Stimulated activated naive CD8-positive, alpha-beta T cell treated with anti-CD3 and anti-CD28 coated beads, Interleukin-15, amount 100 ng/mL, for 72 hours (primary cell): ENCODE data around the gene AGAP3.

Experiments used
- ATAC-seq: fragments of 150-1000 bp; cut with Tn5 transposase; 2 replicates; pipeline ENCODE4 v1.10.0; 2021; ENCODE audit warnings: mild to moderate bottlenecking, moderate library complexity
- DNase-seq, 2 donors: peaks; one replicate each; pipeline ENCODE4 v3.0.0; 2021 to 2022
- H3K27ac Mint-ChIP-seq, 2 donors: one replicate each; pipeline ENCODE4 v1.8.0; 2022; ENCODE audit warnings: mild to moderate bottlenecking in 2 of 2, mixed read lengths in 2 of 2, moderate library complexity in 2 of 2
- H3K27me3 Mint-ChIP-seq: one replicate; pipeline ENCODE4 v1.8.0; 2022; ENCODE audit warnings: mixed read lengths
- H3K4me1 Mint-ChIP-seq: one replicate; pipeline ENCODE4 v1.8.0; 2022; ENCODE audit warnings: mild to moderate bottlenecking, mixed read lengths
- H3K4me3 Mint-ChIP-seq, 2 donors: one replicate each; pipeline ENCODE4 v1.8.0; 2022; ENCODE audit warnings: mild to moderate bottlenecking in 2 of 2, mixed read lengths in 2 of 2, moderate library complexity in 1 of 2
- H3K9me3 Mint-ChIP-seq, 2 donors: one replicate each; pipeline ENCODE4 v1.8.0; 2022; ENCODE audit warnings: mixed read lengths in 2 of 2

The AGAP3 gene

DNA sequence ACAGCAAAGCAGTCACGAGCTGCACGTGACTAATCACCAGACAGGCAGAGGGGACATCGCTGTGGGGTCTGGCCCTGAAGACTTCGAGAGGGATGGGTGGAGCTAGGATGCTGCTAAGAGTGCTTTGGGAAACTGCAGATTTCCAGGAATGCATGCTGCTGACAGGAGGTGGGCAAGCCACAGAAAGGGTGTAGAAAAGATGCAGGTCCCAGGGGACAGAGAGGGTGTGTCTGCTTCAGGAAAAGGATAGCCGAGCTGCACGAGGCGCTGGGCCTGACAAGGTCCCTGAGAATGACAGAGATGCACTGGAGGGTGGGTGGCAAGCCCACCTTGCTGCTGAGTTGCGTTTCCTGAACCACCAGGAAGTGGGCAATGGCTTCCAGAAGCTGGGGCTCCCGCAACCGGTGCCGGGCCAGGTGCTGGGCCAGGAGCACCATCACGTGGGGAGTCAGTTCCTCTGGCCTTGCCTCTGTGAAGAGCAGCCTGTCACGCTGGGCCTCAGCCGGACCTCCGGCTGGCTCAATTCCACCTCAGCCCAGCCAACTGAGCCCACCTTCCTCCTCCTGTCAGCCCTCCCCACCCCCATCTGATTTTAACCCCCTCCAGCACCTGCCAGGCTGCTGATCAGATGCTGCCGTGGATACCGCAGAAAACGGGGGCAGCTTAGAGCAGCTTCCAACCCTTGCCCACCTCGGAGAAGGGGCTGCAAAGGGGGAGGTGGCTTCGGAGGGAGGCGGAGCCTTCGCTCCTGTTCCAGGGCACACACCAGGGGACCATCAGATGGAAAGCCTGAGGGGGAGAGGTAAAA, 7.8 kb upstream of the AGAP3 start:
- DNase-seq = no peak
- peaks cover 59% of the 10 kb centered on the region for H3K4me1 Mint-ChIP-seq

DNA sequence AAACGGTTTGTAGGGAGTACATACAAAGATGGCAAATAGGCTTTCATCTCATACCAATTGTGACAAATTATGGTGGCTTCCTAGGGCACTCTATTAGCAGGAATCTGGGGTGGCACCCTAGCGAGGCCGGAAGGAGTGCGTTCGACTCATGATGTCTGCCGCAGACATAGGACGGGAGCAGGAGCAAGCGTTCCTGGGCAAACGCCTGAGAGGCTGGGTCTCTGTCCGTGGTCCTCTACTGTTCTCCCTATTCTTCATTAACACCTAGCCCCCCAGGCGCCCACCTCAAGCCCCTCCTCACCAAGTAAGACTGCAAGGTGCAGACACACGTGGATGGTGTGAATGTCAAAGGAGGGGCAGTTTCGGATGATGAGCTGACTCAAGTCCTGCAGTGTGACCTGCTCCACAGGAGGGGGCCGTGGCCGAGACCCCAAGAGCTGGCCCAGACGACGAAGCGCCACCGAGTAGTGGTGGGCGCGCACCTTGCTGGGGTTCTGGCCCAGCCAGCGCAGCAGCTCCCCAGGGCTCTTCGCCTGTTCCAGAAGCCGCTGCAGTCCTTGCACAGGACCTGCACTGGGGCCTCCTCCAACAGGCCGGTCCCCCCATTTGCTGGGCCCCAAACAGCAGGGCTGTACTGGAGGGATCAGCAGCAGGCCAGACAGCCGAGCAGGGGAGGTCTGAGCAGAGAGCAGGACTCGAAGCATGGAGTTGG, 6.9 kb upstream of the AGAP3 start:
- peak overlapping the region; percentile 22 to 67 for H3K27ac Mint-ChIP-seq
- peak overlapping the region; percentile 85 to 92 for H3K4me3 Mint-ChIP-seq
- no peak for DNase-seq
- H3K27me3 Mint-ChIP-seq = peaks cover under 1% of the 10 kb centered on the region
- ATAC-seq = no peak
- no peaks in the 10 kb centered on the region for H3K9me3 Mint-ChIP-seq
- H3K4me1 Mint-ChIP-seq = peaks cover 62% of the 10 kb centered on the region

More for the DNA sequence above, 7.8 kb upstream of the AGAP3 start:
- no peak for ATAC-seq
- Mint-ChIP-seq H3K27me3 (no peaks in the 10 kb centered on the region), H3K9me3 (no peaks in the 10 kb centered on the region), H3K27ac (peak overlapping the region; percentile 22 to 29), H3K4me3 (peak overlapping the region; percentile 41 to 92)

DNA sequence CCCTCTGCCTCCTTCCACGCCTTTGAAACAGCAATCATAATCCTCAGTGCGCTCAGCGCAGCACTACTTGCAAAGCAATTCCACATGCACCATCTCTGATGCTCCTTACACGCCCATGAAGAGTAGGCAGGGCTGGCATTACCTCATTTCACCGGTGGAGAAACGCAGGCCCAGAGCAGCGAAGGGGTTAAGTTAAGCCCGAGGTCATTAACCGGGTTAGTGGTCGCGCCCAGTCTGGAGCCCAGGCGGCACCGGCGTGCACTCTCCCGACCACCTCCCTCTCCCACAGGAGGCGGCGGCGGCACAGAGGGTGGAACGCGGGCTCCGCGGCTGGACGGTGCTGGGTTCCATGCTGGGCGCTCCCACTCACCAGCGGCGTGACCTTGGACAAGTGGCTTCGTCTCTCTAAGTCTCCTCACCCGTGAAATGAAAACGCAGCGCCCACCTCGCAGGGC, 6.2 kb upstream of the AGAP3 start:
- H3K27ac Mint-ChIP-seq = peak overlapping the region; percentile 95 to 97

DNA sequence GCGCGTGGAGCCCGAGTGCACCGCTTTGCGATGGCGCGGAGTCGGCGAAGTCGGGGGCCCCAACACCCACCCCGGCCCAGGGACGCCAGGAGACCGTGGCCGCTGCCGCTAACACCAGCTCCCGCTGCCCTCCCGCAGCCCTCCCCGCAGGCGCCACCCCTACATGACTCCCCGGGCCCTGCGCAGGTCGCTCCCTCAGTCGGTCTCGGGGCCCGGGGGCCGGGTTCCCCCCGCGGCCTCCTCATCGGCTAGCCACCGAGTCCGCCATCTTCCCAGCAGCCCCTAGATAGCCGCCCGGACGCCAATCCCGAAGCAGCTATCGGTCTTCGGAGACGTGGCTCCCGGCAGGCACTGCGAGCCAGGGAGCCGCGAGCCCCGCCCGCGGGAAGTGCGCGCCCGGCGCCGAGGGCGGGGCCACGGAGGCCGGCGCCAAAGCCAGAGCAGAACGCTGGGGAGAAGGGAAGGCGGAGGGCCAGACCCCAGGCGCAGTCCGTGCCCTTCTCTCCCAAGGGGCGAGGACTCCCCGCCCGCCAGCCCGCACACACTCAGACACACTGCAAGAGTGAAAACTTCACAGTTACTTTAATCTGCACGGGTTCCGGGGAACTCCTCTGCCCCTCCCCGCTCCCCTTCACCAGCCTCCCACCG, 5.6 kb upstream of the AGAP3 start, which contains the start of gene FASTK:
Gene FASTK (minus strand): TSS at position 288 of the 648 bp plus-strand sequence. CDS start 43 bp downstream, at position 245.
- Mint-ChIP-seq H3K4me3 (peak within 1 kb of the TSS; percentile 96 to 99), H3K27me3 (peaks cover 13% of the 10 kb centered on the region), H3K27ac (peak within 1 kb of the TSS; percentile 95 to 97), H3K9me3 (no peaks in the 10 kb centered on the region), H3K4me1 (peaks cover 65% of the 10 kb centered on the region)
- peak; percentile 85 for ATAC-seq
- DNase-seq = peak; percentile 86 to 89

More for the DNA sequence above, 6.2 kb upstream of the AGAP3 start:
- peak; percentile 3 for ATAC-seq
- Mint-ChIP-seq H3K4me1 (peaks cover 60% of the 10 kb centered on the region), H3K4me3 (peak overlapping the region; percentile 85 to 92), H3K27me3 (peaks cover 8% of the 10 kb centered on the region), H3K9me3 (no peaks in the 10 kb centered on the region)
- no peak for DNase-seq

DNA sequence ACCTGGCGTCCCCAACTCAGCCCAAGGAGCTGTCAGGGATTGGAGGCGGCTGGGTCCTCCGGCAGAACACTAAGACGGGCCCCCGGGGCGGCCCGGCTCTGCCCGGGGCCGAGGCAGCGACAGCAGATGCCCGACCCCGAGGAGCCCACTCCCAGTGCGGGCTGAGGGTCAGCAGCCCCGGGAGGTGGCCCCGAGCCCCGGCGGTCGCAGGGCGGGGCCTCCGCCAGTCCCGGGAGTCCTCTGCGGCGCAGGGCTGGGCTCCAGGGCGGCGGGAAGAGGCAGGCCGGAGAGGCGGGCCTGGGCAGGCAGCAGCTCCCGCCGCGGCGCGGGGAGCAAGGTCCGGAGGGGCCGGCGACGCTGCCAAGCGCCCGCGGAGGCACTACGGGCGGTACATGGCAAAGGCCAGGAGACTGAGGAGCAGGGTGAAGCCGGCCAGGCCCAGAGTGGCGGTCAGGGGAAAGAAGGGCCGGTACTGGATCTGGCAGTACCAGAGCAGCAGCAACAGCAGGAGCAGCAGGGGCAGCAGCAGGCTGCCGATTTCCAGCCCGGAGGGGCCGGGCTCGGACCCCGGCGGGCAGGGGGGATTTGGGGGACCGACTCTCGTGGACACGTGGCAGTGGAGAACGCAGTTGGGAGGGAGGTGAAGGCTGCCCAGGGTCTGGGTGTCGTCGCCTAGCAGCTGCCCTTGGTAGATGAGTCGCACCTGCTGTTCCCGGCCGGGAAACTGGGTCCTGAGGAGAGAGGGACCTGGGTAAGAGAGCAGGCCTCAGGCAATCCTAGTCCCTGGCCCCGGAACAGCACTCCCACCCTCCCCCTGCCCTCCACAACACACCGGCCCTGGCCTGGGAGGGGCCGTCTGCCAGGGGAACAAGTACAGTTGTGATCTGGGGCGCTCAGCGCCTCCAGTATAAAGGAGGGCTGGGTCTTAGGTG, 4.8 kb upstream of the AGAP3 start:
- no peak for ATAC-seq
- H3K9me3 Mint-ChIP-seq = no peaks in the 10 kb centered on the region
- DNase-seq = no peak
- peaks cover 64% of the 10 kb centered on the region for H3K4me1 Mint-ChIP-seq
- H3K4me3 Mint-ChIP-seq = peak overlapping the region; percentile 96 to 99
- H3K27me3 Mint-ChIP-seq = peaks cover 18% of the 10 kb centered on the region
- H3K27ac Mint-ChIP-seq = peak overlapping the region; percentile 31 to 69

DNA sequence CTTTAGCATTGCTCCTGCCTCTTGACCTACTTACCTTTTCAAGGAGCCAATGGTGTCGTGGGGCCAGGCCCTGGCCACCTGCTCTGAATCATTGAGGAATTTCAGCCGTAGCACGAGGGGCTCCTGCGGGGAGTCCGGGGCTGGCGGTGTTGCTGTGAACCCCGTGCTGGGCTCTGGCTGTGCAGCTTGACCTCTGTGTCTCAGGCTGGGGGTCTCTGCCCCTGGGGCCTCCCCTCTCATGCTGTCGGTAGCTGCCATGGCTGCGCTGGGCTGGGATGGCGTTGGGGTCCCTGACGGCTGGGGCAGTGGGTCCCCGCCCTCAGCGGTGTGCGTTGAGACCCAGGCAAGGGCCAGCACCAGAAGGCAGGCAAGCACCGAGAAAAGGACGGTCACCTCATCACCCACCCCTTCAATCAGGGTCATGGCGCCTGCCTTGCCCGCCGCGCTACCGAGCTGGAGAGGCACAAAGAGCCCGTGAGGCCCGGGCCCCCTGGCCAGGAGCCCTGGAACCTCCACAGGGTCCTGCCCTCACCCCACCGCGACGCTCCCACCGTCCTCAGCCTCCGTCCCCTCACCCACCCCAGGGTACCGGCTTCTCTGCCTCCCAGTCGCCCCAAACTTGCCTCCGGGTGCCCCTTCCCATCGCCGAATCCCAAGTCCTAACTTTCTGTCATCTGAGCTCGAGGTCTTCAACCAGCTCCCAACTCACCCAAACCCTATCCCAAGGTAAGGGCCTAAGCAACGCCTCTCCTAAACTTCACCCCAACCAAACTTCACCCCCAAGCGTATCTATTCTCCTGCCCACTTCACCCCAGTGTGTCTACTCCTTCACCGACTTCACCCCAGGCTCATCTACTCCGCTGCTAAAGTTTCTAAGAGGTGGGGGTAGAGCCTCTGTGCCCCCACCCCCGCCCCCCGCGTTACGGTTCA, 3.9 kb upstream of the AGAP3 start:
- no peaks in the 10 kb centered on the region for H3K9me3 Mint-ChIP-seq
- DNase-seq = no peak
- H3K27me3 Mint-ChIP-seq = peaks cover 18% of the 10 kb centered on the region
- ATAC-seq = no peak
- H3K4me3 Mint-ChIP-seq = peak overlapping the region; percentile 96 to 99
- peaks cover 64% of the 10 kb centered on the region for H3K4me1 Mint-ChIP-seq
- peak overlapping the region; percentile 69 to 97 for H3K27ac Mint-ChIP-seq

DNA sequence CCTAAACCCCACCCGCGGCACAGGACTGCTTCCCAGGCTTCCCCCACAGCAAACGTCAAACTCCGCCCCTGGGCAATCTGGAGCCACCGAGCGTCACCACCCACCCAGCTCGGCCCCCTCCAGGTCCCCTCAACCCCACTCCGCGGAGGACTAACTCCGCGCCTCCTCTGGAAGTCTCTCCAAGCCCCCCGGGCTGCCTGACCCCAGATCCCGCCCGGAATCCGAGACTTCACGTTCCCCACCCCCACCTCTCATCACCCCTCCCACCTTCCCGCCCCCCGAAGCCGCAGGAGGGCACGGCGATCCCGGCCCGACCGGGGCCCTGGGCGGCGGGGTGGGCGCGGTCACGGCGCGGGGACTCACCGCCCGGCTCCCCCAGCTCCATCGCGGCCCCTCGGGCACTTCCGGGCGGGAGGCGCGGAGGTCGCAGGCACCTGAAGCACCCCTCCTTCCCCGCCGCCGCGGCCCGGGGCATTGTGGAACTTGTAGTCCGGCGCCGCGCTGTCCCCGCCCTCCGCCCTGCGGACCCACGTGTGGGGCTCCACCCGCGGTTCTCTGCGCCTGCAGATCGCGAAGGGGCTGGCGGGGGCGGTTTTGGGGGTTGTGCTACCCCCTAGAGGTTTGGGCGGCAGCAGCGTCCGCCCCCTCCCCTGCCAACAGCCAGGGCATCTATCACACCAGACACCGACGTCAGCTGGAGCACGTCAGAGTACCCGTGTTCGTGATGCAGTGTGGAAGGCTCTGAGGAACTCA, 3.0 kb upstream of the AGAP3 start, which contains the start of gene TMUB1:
Gene TMUB1 (minus strand): TSS at position 423 of the 753 bp plus-strand sequence. CDS start 930 bp downstream, outside the sequence.
- peak; percentile 66 for ATAC-seq
- H3K4me3 Mint-ChIP-seq = peak within 1 kb of the TSS; percentile 96 to 99
- peak; percentile 77 to 82 for DNase-seq
- H3K4me1 Mint-ChIP-seq = peaks cover 65% of the 10 kb centered on the region
- no peaks in the 10 kb centered on the region for H3K9me3 Mint-ChIP-seq
- H3K27ac Mint-ChIP-seq = peak within 1 kb of the TSS; percentile 3 to 97
- peaks cover 18% of the 10 kb centered on the region for H3K27me3 Mint-ChIP-seq

DNA sequence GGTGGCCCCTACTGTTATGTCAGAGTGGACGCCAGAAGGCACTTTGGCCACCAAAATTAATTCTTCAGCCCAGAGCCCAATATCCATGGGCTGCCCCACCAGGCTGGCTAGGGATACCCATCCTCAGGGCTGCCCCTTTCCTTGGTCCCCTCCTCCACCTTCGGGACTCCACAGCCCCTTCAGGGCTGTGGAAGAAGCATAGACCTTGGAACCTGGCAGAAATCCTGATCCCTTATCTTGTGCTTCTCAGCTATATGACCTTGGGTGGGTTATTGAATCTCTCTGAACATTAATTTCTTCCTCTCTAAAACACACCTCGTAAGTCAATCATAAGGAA, 2.5 kb upstream of the AGAP3 start:
- no peaks in the 10 kb centered on the region for H3K9me3 Mint-ChIP-seq
- ATAC-seq (no peak), DNase-seq (no peak)
- peaks cover 65% of the 10 kb centered on the region for H3K4me1 Mint-ChIP-seq
- H3K27ac Mint-ChIP-seq = no peak overlapping the region
- H3K27me3 Mint-ChIP-seq = peaks cover 20% of the 10 kb centered on the region
- H3K4me3 Mint-ChIP-seq = peak overlapping the region; percentile 96 to 99

DNA sequence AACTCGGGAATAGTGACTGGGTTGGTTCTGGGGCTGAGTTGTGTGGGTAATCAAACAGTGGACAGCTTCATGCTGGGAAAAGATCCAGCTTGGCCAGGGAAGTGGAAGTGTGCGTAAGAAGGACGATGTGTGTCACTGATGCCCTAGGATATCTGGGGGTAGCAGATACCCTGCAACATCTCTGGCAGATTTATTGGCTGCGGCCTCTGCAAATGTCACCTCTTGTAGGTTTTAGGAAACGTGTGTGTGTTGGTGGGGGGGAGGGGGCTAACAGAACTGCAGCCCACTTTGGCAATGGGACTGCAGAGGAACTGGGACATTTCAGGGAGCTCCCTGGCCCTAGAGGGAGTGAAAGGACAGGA, 965 bp upstream of the AGAP3 start:
- H3K9me3 Mint-ChIP-seq = no peaks in the 10 kb centered on the region
- DNase-seq = no peak
- H3K4me3 Mint-ChIP-seq = peak overlapping the region; percentile 84 to 91
- peaks cover 34% of the 10 kb centered on the region for H3K27me3 Mint-ChIP-seq
- H3K4me1 Mint-ChIP-seq = peaks cover 63% of the 10 kb centered on the region
- no peak for ATAC-seq
- peak overlapping the region in 1 of 2 donors; percentile 8 for H3K27ac Mint-ChIP-seq

DNA sequence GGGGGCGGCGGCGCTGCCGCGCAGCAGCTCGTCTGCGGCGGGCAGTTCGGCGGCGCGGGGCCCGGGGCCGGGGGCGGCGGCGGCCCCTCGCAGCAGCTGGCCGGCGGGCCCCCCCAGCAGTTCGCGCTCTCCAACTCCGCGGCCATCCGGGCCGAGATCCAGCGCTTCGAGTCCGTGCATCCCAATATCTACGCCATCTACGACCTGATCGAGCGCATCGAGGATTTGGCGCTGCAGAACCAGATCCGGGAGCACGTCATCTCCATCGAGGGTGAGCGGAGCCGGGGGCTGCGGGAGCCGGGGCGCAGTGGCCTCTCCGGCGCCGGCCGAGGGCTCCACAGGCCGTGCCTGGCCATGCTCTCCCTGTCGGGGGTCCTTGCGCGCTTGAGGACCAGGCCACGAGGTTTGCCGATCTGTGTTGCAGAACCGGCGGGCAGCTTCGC, 548 bp downstream of the AGAP3 start:
- peak in 1 of 2 donors; percentile 35 for DNase-seq

DNA sequence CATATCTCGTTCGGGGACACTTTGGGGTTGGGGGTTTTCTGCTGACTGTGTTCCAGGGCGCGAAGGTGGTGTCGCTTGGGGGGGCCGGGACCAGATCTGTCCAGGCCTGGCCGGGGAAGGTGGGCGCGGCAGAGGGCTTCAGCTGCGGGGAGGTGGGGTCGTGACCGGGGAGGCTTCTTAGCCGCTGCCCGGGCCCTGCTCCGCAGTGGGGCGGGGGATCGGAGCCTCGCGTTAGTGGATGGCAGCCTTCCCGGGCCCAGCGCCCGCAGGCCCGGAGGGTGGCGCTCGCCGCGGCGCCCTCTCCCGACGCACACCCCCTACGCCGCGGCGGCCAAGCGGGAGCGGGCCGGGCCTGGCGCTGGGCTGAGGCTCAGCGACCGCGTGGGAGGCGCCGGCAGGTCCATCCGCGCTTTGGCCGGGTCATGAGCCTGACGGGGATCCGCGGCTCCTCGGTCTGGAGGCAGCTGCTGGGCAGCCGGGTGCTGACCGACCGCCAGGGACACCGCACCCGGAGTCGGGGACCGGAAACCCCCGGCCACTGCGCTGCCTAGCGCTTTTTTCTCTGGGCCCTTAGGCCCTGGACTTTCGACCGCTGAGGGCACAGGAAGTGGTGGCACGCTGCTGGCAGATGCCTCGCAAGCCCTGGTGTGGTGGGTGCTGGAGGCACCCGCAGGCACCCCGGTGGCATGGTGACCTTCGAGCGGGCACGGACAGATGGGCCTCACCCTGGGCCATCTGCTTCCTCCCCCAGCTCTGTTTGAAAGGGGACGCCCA, 1.2 kb downstream of the AGAP3 start:
- DNase-seq = peak; percentile 37 to 58

More for the DNA sequence above, 548 bp downstream of the AGAP3 start:
- peak overlapping the region; percentile 48 to 83 for H3K27ac Mint-ChIP-seq
- H3K27me3 Mint-ChIP-seq = peaks cover 34% of the 10 kb centered on the region
- ATAC-seq = peak; percentile 22
- H3K4me3 Mint-ChIP-seq = peak overlapping the region; percentile 63 to 90
- H3K9me3 Mint-ChIP-seq = no peaks in the 10 kb centered on the region
- peaks cover 58% of the 10 kb centered on the region for H3K4me1 Mint-ChIP-seq

DNA sequence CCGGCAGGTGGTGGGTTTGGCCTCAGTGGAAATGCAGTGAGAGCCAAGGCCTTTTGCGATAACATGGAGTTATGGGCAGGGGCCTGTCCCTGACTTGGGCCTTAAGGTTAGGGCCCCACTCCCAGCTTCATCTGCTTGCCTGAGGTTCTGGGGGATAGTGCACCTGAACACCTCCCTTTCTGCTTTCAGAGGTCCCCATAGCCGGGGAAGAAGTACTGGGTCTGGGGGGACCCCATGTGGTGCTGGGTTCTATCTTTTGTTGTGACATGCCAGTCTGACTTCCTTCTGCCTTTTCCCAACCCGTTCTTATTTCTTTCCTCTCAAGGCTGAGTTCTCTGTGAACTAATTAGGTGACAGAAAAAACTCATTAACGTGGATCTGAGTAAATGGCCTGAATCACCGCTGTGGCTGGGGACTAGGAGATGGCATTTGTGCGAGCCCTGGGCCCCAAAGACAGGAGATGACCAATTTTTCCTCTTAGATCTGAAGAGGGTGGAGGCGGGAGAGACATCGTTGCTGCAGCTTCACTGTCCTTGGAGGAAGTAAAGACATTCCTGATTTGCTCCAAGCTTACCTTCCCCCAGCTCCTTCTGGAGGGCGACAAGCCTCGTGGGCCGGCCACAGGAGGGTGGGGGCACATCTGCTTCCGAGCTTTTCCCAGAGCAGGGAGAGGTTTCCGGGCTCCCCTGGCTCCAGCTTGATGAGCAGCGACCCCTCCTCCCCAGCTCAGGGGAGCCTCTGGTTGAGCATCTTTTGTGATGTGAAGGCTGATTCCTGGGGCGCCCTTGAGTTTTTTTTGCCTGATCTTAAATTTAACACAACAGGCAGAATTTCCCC, 2.0 kb downstream of the AGAP3 start:
- Mint-ChIP-seq H3K4me1 (peaks cover 45% of the 10 kb centered on the region), H3K4me3 (peak overlapping the region; percentile 63 to 90), H3K9me3 (no peaks in the 10 kb centered on the region), H3K27me3 (peaks cover 34% of the 10 kb centered on the region), H3K27ac (no peak overlapping the region)
- ATAC-seq = no peak
- DNase-seq = no peak

More for the DNA sequence above, 1.2 kb downstream of the AGAP3 start:
- Mint-ChIP-seq H3K27me3 (peaks cover 34% of the 10 kb centered on the region), H3K9me3 (no peaks in the 10 kb centered on the region), H3K27ac (peak overlapping the region in 1 of 2 donors; percentile 83), H3K4me1 (peaks cover 51% of the 10 kb centered on the region), H3K4me3 (peak overlapping the region; percentile 63 to 90)
- peak; percentile 43 for ATAC-seq
